T-helper 1 cell treated with Interleukin-12 subunit alpha and Interleukin-12 subunit beta and Interleukin-4 antibody, amounts not matched to agents 30 ng/mL and 1 ng/mL, for 36 hours (primary cell): ENCODE results near the gene LIPC. TPM values are rescaled to one million over a fixed set of nuclear protein-coding genes. Genes with fewer than 3 reads are reported as not detected.

Experiments
- intact Hi-C: fragments of 100-400 bp; cut with micrococcal nuclease; formaldehyde crosslinking; loops from one replicate; pipeline ENCODE4 v1.15.1; 2024
- total RNA-seq: library from RNA; stranded (reverse); gene quantifications from 2 replicates; pipeline ENCODE4 v1.2.3, GENCODE V29; 2022

LIPC gene
- total RNA-seq, 1 donor from 2014 or later = 4.4 TPM

- intact Hi-C loops = no loop called here
These were observed 80.7 kb downstream of the LIPC start for GRCh38 chr15:58512522-58512921.

- intact Hi-C loops = no loop called here
These were observed 81.2 kb downstream of the LIPC start for GRCh38 chr15:58513008-58513407.

- intact Hi-C loops = no loop called here
These were observed 82.0 kb downstream of the LIPC start for GRCh38 chr15:58513726-58514336.

GRCh38 chr15:58515807-58516206, 84.0 kb downstream of the LIPC start:
- intact Hi-C loops = loop anchor here (1.0 to 5.0 kb wide), 5 partner anchors 9 to 183 kb away; no protein-coding TSS in a partner anchor

GRCh38 chr15:58517252-58517681, 85.5 kb downstream of the LIPC start:
- intact Hi-C loops = loop anchor here (1.0 to 5.0 kb wide), 9 partner anchors 32 to 253 kb away; no protein-coding TSS in a partner anchor

- intact Hi-C loops = loop anchor here (1.0 to 5.0 kb wide), 10 partner anchors 27 to 252 kb away; no protein-coding TSS in a partner anchor
These were observed 86.1 kb downstream of the LIPC start for GRCh38 chr15:58517682-58518525.

GRCh38 chr15:58518626-58519025, 86.8 kb downstream of the LIPC start:
- intact Hi-C loops = loop anchor here (1.0 to 5.0 kb wide), 2 partner anchors 27 to 106 kb away; no protein-coding TSS in a partner anchor

GRCh38 chr15:58519516-58519915, 87.7 kb downstream of the LIPC start:
- intact Hi-C loops = loop anchor here (5.0 kb wide), 1 partner anchor 107 kb away; no protein-coding TSS in a partner anchor

- intact Hi-C loops = no loop called here
These were observed 88.7 kb downstream of the LIPC start for GRCh38 chr15:58520464-58520863.

GRCh38 chr15:58520936-58521292, 89.1 kb downstream of the LIPC start:
- intact Hi-C loops = no loop called here

- intact Hi-C loops = no loop called here
These were observed 89.7 kb downstream of the LIPC start for GRCh38 chr15:58521293-58521991.

- intact Hi-C loops = no loop called here
These were observed 90.6 kb downstream of the LIPC start for GRCh38 chr15:58522391-58522790.

- intact Hi-C loops = no loop called here
These were observed 91.1 kb downstream of the LIPC start for GRCh38 chr15:58522865-58523264.

GRCh38 chr15:58523634-58524033, 91.8 kb downstream of the LIPC start:
- intact Hi-C loops = no loop called here

- intact Hi-C loops = no loop called here
These were observed 92.5 kb downstream of the LIPC start for GRCh38 chr15:58524247-58524646.

GRCh38 chr15:58525991-58526421, 94.2 kb downstream of the LIPC start:
- intact Hi-C loops = no loop called here

GRCh38 chr15:58526647-58527192, 94.9 kb downstream of the LIPC start:
- intact Hi-C loops = no loop called here

GRCh38 chr15:58527573-58528187, 95.9 kb downstream of the LIPC start:
- intact Hi-C loops = no loop called here

GRCh38 chr15:58528188-58528870, 96.5 kb downstream of the LIPC start:
- intact Hi-C loops = no loop called here

- intact Hi-C loops = no loop called here
These were observed 97.2 kb downstream of the LIPC start for GRCh38 chr15:58529041-58529440.
